GM19351 (cell line): ENCODE measurements around the gene THRA.

Experiments
- ATAC-seq: cut with Tn5 transposase; IDR thresholded peaks from one replicate; pipeline ENCODE4 v1.9.1; 2021; ENCODE audit warnings: mild to moderate bottlenecking, moderate library complexity; ENCODE audit not compliant: unreplicated experiment

The THRA gene

GRCh38 chr17:40097087-40097486 is 34.3 kb downstream of the THRA start:
- no peak for ATAC-seq

- no peak for ATAC-seq
Observed at GRCh38 chr17:40097931-40098845, 35.4 kb downstream of the THRA start.

GRCh38 chr17:40098846-40099618 is 36.3 kb downstream of the THRA start:
- ATAC-seq = peak; percentile 63

- no peak for ATAC-seq
Observed at GRCh38 chr17:40099619-40100418, 37.1 kb downstream of the THRA start.

- ATAC-seq = no peak
Observed at GRCh38 chr17:40100419-40100668, 37.6 kb downstream of the THRA start, which contains the start of gene NR1D1. TSS of gene NR1D1 (minus strand) at chr17:40100589. CDS start at chr17:40100094, 495 bp downstream.

- no peak for ATAC-seq
Observed at GRCh38 chr17:40100669-40101366, 38.1 kb downstream of the THRA start.

GRCh38 chr17:40101367-40102210 is 38.8 kb downstream of the THRA start:
- ATAC-seq = no peak

- no peak for ATAC-seq
Observed at GRCh38 chr17:40103071-40103661, 40.4 kb downstream of the THRA start.

- no peak for ATAC-seq
Observed at GRCh38 chr17:40103688-40104087, 40.9 kb downstream of the THRA start.

GRCh38 chr17:40104594-40105486 is 42.1 kb downstream of the THRA start:
- ATAC-seq = no peak

GRCh38 chr17:40105861-40106759 is 43.3 kb downstream of the THRA start:
- ATAC-seq = no peak

- ATAC-seq = no peak
Observed at GRCh38 chr17:40106760-40107521, 44.2 kb downstream of the THRA start.

- ATAC-seq = no peak
Observed at GRCh38 chr17:40107522-40108174, 44.9 kb downstream of the THRA start.

- no peak for ATAC-seq
Observed at GRCh38 chr17:40108970-40109824, 46.4 kb downstream of the THRA start.
